NCI-H2029 (cell line): ENCODE results near the gene CDK5R2.
A peak's percentile ranks its signal among the peaks of the same experiment; 100 is the strongest.

Experiments used
- DNase-seq: peaks from one replicate; lab custom pipeline; 2025; lab: John Stamatoyannopoulos, UW

CDK5R2 gene

DNA sequence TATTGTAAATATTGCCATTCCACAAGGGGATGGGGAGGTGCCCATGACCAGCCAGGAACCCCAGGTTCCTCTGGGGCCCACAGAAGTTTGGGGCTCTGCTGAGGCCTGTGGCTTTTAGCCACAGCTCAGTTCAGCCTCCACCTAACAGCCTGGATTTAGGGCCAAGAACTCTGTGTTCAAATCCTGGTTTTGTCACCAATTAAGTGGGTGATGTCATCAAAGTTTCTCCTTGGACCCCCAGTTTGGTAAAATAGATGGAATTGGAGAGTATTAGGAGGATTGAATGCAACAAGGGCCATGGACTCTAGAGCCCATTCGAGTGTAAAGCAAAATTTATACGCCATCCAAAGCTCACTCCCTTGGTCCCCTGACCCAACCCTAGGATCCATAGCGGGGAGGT lies 28.7 kb downstream of the CDK5R2 start:
- DNase-seq = no peak

DNA sequence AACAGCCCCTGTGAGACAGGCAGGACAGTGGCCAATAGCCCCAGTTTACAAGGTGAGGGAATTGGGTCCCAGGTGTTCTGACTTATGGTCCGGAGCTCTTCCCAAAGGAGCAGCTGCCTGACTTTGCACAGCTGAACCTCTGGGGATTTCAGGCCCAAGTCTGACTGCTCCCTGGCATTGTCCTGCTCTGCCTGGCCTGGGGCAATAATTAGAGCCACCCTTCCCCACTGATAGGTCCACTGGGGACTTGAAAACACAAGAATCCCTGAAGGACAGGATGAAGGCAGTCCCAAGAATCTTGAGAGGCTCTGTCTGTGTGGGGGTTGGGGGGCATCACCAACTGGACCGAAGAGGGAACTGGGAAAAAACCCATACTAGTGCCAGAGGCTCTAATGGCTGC lies 29.2 kb downstream of the CDK5R2 start:
- no peak for DNase-seq

DNA sequence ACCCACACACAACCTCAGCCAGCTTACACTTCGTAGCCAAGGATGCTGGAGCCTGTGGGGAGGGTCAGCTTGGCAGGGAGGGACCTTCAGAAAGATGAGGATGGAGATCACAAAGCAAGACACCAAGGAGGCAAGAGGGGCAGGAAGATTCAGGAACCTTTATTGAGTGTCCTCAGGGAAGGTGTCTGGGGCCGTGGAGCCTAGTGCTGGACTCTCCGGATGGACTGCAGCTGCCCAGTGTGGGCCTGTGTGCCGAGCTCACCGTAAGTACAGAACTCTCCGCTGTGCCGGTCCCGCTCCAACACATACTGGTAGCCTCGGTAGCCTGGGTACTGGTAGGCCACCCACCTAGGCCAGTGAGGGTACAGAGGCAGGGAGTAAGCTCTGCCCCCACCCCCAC lies 30.6 kb downstream of the CDK5R2 start:
- DNase-seq = no peak

DNA sequence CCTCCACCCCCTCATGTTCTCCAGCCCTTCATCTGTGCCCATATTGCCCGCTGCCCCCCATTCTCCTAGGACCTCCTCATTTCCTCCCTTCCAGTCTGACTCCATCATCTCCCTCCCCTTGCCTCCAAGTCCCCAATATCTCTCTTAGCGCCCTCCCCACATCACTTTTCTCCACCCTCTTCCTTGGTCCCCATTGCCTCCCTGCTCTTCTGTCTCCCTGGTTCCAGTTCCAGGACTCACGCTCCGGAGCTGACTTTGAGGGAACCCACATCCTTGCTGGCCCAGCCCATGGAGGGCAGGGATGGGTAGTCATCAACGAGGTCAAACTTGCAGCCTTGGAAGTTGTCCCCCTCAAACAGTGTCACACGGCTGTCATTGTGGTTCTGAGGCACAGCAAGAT lies 31.1 kb downstream of the CDK5R2 start:
- no peak for DNase-seq

DNA sequence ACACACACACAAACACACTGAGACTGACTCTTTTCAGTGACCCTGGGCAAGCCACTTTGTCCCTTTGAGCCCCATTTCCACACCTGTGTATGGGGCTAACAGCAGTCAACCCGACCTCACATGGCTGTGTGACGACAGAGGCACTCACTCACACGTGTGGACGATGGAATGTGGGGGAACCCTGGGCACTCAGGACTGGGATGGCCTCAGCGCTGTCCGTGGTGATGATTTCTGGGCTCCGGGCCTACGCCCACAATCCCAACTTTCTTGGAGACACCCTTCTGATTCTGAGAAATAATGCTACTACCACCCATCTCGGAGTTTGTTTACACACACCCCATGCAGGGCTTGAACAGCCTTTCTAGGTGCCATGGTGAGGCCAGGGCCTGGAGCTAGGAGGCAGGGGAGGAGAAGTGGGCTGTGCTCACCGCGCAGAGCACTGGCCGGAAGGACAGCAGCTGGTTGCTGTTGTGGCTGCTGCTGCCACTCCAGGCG lies 32.3 kb downstream of the CDK5R2 start:
- DNase-seq = no peak

DNA sequence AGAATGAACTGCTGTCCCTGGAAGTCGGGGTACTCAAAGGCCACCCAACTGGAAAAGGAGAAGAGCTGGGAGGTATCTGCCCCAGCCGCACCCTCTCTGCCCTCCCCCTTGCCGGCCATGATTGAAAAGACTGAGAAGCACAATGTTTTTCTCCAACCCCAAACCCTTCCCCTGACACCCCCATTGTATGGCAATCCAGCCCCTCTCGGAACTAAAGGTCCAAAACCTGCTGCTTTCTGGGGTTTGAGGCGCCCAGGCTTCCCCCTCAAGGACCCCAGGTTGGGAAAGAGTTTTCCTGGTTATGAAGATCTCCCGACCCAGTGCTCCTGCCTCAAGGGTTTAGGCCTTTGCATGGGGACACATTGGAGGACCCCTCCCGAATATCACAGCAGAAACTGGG lies 32.7 kb downstream of the CDK5R2 start:
- DNase-seq = no peak

DNA sequence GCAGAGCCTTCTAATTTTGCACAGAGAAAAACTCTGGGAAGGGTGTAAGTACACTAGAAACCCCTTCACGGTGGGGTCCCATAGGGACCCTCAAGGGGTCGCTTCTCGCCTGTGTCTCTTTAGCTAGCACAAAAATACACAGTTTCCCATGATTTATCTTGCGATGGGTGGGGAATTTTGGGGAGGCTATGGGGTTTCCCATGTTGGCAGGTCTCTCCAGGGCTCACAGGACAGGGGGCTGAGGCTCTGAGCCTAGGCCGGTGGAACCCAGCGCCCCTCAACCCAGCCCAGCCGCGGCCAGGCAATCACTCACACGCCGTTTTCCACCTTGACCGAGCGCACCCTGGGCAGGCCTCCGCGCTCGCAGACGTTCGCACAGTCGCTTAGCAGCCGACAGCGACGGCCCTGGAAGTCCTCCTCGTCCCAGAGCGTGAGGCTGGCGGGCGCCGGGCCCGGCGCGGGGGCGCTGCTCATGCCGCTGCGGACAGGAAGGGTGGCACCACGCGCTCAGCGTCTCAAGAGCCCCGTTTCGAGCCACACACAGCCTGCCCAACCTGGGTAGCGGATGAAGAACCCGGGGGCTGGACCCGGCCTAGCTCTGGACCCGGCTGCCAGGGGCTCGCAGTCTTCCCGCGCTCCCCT lies 33.4 kb downstream of the CDK5R2 start:
- DNase-seq = no peak

DNA sequence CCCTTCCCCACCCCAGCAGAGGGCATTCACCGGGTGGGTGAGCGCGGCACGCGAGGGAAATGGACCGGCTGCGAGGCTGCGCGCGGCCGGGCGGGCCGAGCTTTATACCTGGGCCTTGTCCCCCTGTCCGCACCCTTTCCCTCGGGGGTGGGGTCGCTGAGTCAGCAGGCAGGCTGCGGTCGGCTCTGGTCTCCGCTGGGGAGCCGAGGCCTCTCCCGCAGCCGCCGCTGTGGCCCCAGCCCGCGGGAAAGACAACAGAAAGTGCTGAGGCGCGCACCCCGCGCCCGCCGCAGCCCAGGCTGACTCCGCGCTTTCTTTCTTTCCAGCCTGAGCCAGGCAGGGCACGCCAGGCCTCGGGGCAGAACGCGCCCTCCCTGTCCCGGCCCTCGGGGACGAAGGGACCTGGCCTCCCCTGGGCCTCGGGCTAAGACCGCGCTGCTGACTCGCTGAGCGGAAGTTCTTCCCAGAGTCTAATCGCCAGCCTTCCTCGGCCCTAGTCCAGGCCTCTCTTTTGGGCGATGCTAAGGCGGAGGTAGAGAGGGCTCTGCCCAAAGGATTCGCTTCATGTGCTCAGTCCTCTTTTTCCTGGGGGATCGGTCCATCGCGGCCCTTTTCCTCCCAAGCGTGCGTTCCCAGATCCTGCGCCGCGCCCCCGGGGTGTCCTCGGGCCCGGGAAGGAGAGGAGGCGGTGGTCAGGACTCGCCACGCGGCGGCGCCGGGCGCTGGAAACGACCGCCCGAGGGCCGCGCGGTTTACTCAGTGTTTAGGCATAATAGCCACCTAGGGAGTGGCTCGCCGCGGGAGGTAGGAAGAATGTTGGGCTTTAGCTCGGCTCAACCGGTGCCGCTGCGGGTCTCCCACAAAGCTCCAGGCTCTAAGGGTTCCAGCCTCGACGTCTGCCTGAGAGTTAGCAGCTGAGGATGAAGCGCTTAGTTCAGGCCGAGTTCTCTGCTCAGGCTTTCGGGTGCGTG lies 34.2 kb downstream of the CDK5R2 start, which contains the start of gene CRYBA2:
TSS of gene CRYBA2 (minus strand) at position 78 of the 971 bp plus-strand sequence. CDS start 246 bp downstream, outside the sequence.
- no peak for DNase-seq

DNA sequence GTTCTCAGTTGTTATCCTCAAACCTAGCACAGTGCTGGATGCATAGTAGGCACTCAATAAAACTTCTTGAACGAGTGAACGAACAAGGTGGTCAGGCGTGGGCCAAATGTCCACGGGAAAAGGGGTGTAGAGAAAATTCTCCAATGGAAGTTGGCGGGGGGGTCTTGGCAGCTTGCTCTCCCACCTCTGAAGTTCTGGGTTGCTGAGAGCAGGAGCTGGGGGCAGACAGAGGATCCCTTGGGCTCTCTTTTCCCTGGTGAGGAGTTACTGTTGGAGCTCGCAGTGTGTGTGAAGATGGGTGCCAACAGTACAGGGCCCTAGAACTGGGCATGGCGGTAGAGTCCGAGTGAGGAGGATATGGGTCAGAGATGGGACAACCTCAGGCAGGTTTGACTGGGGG lies 36.1 kb downstream of the CDK5R2 start:
- no peak for DNase-seq

DNA sequence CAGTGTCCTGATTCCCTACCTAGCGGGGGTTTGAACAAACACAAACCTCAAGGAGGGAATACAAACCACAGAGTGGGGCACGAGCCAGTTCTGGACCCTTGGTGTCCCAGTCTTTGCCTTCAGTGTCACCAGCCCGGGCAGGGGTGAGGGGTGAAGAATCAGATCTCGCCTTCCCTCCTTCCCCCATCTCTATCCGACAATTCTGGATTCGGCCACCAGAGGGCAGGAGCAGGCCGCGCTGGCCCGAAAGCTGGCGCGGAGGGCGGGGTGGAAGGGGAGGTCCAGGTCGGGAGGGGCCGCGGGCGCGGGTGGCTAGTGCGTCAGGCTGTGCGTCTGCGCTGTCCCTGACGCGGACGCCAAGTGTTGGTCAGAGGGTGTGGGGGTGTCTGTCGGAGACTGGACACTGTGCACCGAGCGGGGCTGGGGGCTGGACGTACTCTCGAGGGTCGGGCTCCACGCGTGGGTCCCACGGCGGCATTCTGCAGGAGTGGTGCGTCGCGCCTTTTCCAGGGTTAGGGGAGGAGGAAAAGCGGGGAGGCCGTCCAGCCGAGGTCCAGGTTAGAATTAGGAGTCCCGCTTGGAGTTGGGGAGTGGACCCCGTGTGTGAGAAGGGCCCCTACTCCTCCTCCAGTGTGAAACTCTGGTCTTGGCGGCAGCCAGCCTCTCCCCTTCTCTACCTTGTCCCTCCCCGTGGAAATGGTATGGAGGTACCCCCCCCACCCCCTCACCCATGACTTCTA lies 36.7 kb downstream of the CDK5R2 start:
- DNase-seq = peak; percentile 87

DNA sequence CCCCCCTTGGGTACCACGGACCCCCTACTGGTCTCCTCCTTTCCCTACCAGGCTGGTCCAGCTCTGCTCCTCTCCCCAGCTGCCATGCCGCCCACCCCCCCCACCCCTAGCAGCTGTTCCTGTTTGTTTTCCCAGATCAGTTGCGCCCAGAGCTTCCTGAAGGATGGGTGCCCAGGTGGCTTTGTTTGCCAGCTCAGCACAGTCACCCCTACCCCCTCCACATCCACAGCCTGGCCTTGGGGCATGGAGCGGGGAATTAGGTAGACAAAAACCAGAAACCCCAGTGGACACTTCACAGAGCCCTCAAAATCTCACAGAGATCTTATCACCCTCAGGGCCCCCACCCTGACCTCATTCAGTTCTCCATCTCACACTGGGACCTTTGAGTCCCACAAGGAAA lies 37.5 kb downstream of the CDK5R2 start:
- DNase-seq = peak; percentile 78

DNA sequence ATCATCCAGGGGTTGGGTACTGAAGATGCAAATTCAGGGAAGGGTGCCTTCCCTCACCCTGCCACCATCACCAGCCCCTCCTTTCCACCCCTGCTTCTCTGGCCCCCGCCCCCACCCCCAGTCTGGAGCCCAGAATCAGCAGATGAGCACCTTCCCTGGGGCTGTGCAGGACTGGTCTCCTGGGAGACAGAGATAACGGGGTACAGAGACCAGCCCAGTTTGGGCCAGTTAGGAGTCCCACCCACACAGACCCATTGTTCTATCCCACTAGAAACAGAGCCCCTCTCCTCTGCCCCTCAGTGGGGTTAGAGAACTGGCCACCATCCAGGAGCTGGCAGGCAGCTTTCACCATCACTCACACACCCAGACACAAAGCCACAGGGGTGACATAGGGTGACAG lies 38.3 kb downstream of the CDK5R2 start:
- no peak for DNase-seq

DNA sequence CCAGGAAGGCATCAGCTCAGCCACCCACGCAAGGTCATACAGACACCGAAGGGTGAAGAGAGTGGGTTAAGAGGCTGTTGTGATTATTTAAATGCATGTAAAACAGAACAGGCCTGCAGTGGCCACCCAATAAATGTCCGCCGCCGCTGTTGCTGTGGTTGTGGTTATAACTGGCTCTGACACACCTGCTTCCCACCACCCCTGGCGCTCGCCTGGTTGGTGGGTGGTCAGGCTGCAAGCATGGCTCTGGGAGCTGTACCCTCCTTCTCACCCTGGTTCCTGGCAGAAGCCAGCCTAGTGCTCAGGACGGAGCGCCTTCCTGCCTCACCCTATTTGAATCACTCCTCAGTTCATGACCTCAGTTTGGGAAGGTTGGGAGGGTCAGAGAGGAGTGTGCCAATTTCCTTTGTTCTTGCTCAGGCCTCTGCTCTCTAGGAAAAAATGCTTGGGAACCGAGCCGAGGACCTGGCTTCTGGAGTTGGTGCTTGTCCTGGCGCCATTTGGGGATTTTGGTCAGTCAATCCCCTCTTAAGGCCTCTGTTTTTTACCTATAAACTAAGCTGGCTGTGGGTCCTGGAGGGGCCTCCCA lies 39.0 kb downstream of the CDK5R2 start:
- DNase-seq = peak; percentile 42

DNA sequence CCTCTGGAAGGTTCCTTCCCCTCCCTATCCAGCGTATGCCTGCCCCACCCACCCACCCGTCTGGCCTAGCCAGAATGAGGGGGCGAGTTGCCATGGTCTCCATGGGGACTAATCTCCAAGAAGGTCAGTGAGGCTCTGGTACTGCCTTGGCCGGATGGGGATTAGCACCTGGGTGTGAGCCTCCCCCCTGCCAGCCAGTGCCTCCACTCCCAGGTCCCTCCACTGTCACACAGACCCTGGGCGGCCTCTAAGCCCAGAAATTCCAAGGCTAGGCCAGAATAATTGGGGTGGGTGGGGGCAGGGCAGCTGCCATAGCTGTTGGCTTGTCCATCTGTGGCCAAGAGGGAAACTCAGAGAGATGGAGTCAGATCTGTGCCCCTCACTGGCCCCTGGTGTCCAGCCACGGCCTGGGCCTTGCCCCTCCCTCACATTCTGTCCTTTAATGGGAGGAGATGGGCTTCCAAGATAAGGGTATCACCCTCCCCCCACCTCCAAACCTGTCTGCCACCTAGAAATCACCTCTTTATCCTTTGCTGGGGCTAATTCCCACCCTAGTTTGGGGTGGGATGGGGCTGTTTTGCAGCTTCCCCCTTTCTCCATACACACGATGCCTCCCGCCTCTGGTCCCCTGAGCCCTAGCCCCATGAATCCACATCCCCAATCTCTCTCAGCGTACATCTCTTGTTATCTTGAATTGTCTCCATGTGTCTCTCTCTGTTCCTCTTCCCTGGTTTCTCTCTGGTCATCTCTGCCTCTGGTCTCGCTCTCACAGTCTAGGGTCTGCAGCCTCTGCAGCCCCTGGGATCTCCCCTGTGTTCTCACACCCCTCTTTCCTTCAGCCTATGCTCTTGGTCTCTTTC lies 39.8 kb downstream of the CDK5R2 start:
- DNase-seq = no peak

DNA sequence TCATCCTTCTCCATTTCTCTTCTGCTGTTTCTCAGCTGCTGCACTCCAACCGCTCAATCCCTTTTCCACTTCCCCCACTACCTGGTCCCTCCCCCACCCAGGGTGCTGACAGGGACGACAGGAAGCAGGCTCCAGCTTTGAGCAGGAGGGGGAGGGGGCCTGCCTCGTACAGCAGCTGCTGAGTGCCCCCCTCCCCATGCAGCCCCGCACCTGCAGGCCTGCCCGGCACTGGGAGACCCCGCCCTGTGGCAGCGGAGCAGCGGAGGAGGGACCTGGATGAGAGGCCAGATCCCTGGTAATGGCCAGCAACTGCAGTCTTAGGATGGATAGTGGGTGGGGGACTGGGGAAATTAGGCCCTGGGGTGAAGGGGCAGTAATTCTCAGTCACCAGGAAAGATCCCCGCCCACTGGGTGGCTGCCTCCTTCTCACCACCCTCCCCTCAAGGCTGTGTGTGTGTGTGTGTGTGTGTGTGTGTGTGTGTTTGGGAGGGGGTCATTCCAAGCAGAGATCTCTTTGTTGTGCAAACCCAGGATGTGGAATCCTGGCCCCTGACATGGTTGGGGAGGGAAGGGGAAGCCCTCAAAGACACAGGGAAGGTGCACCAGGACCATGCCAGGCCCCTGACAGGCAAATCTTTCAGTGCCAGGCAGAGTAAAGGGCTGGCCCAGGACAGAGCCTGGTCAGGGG lies 40.6 kb downstream of the CDK5R2 start:
- peak; percentile 96 for DNase-seq

DNA sequence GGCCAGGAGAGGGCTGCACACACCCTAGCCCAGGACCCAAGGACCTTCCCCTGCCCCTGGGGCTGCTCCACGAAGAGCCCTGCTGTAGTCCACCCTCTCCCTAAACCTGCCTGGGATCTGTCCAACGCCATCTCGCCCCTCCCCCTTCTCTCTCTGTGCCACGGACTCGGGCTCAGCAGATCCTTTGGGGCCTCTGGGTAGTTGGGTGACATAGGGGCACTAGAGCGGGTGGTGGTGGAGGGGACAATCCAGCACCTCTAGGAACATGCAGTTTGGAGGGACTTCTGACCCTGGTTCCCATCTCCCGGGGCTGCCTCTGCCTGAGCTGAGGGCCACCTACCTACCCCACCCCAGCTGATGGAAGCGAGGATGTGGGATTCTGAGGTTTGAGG lies 41.1 kb downstream of the CDK5R2 start:
- DNase-seq = peak; percentile 63

DNA sequence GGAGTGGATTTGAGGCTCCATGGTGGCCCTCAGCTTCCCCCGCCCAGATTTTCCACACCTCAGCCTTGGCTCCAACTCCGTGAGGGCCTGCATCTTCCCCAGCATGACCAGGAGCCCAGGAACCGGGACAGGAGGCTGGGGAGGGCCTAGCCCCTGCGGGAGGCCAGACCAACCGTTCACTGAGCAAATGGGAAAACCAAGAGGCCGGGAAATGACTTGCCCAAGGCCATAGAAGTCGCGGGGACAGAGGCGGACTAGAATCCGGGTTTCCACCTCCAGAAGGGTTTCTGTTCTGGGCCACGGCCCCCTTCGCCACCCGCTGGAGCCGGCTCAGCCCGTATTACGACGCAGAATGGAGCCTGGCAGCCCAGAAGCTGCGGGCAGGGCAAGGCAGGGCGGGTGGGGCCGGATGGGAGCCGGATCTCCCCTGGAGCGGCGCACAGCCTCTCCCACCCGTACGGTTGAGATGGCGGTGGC lies 41.7 kb downstream of the CDK5R2 start:
- peak; percentile 40 for DNase-seq

DNA sequence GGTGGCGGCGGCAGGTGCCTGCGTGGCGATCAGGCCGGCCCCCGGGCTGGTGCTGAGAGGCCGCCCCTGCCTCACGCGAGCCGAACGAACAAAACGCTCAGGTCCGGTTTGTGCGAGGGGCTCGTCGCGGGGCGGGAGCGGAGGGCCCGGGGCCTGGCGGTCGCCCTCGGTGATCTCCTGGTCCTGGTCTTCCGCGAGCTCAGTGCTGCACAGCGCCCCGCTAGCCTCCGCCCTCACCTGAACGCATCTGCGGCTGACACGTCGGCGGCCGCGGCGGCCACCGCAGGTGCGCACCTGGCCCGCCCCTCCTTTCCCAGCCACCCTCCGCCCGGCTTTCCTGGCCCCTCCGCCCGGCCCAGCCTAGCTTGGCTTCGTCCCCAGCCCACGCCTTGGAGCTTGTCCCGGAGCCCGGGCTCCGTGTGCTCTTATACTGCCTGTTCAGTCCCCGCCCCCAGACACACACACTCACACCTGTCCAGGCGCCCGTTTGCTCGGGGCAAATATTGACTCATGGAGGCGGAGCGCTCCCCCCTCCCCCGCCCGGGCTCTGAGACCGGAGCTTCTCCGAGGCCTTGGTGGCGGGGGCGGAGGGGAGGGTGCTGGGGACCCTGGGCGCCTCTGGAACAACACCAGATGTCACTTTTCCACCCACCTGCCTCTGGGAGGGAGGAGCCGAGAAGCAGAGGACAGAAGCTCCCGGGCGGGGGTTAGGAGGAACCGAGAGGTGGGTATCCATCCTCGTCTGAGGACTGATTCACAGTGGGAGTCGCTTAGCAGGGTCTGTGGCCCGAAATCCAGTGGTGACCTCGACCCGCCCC lies 42.3 kb downstream of the CDK5R2 start:
- peak; percentile 97 for DNase-seq
